ENCODE results near the gene FAF1. TPM values are rescaled to one million over a fixed set of nuclear protein-coding genes. Genes with fewer than 3 reads are reported as not detected.

The FAF1 gene
- total RNA-seq, 4 donors from 2014 or later = 60.4 to 89.0 (median 67.8) TPM

DNA sequence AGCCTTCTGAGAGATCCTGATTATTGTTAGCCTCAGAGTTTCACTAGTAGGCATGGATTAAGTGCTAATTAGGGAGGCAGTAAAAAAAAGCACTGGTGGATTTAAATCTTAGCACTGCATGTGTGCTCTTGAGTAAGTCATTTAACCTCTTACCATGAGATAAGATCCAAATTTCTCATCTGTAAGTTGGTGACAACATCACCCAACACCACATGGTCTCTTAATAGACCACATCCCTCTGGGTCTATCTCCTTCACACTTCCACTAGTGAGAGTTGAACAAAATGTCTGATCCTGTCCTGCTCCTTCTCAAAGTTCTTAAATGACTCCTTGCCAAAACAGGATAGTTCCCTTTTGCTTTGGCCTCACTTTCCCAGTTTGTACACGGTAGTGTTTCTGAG lies 507.4 kb downstream of the FAF1 start:
- WGBS, 2 donors (ENCODE audit: low coverage in 1 of 2) = 80 to 90% methylated on average over 1 of the region's 1 CpG
- no peak overlapping the region for H3K27ac ChIP-seq
- no peak for TF ChIP-seq POLR2A (IDR thresholded peaks at IDR 0.05)
- H3K36me3 ChIP-seq = peaks cover 0 to 21% of the 10 kb centered on the region in 2 donors
- H3K9me3 ChIP-seq = no peaks in the 10 kb centered on the region
- no peak overlapping the region for H3K4me3 ChIP-seq
- no peak for ATAC-seq
- H3K27me3 ChIP-seq = no peaks in the 10 kb centered on the region
- no peaks in the 10 kb centered on the region for H3K4me1 ChIP-seq

DNA sequence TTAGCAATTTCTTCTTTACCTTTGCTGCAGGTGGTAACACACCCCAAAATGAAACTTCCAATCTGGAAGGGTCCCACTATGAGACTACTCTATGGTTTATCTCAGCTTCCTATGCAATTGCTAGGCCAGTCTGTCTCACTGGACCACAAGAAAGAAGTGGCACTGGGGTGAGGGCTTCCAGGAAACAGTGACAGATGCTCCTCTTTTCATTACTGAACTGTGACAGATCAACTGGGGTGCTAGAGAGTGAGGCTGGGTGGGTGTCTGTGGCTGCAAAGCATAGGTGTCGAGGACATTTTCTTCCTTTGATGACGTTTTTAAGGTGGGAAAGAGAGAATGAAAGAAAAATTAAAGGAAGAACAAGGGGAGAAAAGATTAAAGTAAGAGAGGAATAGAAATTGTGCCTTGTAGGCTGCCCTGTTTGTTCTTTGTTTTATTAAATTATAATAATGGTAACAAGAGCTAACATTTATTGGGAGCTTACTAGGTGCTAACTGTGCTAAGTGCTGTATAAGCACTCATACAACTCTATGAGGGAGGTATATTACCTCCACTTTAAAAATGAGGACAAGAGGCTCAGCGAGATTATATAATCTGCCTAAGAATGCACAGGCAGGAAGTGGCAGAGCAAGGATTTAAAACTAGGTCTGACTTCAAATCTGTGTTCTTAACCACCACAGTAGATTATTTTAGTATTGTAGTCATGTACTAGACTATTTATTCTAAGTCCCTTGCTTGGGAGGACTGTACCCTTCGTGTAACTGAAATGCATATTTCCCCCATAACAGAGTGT lies 509.0 kb downstream of the FAF1 start:
- Histone ChIP-seq H3K9me3 (no peaks in the 10 kb centered on the region), H3K4me3 (no peak overlapping the region), H3K4me1 (no peaks in the 10 kb centered on the region), H3K36me3 (peaks cover 0 to 21% of the 10 kb centered on the region in 2 donors), H3K27me3 (no peaks in the 10 kb centered on the region), H3K27ac (no peak overlapping the region)
- no peak for ATAC-seq
- WGBS, 2 donors (ENCODE audit: low coverage in 1 of 2) = 83 to 94% methylated on average over 4 of the region's 4 CpGs
- TF ChIP-seq POLR2AphosphoS5 (IDR thresholded peaks at IDR 0.05) (no peak), EP300 (IDR thresholded peaks at IDR 0.05) (no peak), POLR2A (IDR thresholded peaks at IDR 0.05) (no peak)
- TF ChIP-seq, protein P1, sequence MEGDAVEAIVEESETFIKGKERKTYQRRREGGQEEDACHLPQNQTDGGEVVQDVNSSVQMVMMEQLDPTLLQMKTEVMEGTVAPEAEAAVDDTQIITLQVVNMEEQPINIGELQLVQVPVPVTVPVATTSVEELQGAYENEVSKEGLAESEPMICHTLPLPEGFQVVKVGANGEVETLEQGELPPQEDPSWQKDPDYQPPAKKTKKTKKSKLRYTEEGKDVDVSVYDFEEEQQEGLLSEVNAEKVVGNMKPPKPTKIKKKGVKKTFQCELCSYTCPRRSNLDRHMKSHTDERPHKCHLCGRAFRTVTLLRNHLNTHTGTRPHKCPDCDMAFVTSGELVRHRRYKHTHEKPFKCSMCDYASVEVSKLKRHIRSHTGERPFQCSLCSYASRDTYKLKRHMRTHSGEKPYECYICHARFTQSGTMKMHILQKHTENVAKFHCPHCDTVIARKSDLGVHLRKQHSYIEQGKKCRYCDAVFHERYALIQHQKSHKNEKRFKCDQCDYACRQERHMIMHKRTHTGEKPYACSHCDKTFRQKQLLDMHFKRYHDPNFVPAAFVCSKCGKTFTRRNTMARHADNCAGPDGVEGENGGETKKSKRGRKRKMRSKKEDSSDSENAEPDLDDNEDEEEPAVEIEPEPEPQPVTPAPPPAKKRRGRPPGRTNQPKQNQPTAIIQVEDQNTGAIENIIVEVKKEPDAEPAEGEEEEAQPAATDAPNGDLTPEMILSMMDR (IDR thresholded peaks at IDR 0.05) = no peak

DNA sequence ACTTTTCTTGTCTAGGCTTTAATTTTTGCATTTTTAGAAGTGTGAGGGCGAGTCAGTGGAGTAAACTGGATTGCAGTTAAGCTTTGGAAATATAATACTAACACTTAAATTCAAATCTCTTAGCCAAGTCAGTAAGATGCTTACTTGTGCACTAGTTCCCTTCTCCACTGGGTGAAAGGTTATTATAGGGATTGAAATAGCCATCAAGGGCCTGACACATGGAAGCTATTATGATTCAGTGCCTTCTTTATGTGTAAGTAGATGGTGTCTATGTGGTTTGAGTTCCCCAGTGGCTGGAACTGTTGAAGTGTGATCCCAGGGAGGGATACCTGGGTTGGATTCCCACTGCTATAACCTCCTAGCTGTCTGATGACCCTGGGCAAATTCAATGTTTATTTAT lies 512.1 kb downstream of the FAF1 start:
- Histone ChIP-seq H3K9me3 (no peaks in the 10 kb centered on the region), H3K4me3 (no peak overlapping the region), H3K27ac (no peak overlapping the region), H3K27me3 (no peaks in the 10 kb centered on the region), H3K36me3 (peaks cover 0 to 19% of the 10 kb centered on the region in 2 donors), H3K4me1 (no peaks in the 10 kb centered on the region)
- TF ChIP-seq, protein P1 (IDR thresholded peaks at IDR 0.05) = no peak
- no peak for TF ChIP-seq EP300 (IDR thresholded peaks at IDR 0.05)
- no peak for TF ChIP-seq POLR2A (IDR thresholded peaks at IDR 0.05)
- no peak for TF ChIP-seq POLR2AphosphoS5 (IDR thresholded peaks at IDR 0.05)
- no peak for ATAC-seq
- WGBS, 2 donors (ENCODE audit: low coverage in 1 of 2) = 100% methylated on average over 1 of the region's 1 CpG

- no peak for ATAC-seq
- Histone ChIP-seq H3K4me3 (no peak overlapping the region), H3K27me3 (no peaks in the 10 kb centered on the region), H3K4me1 (no peaks in the 10 kb centered on the region), H3K9me3 (no peaks in the 10 kb centered on the region), H3K36me3 (peaks cover 0 to 58% of the 10 kb centered on the region in 2 donors), H3K27ac (no peak overlapping the region)
- 80 to 86% methylated on average over 6 of the region's 6 CpGs for WGBS, 2 donors (ENCODE audit: low coverage in 1 of 2)
- TF ChIP-seq, protein P1 (IDR thresholded peaks at IDR 0.05) = no peak
- TF ChIP-seq POLR2AphosphoS5 (IDR thresholded peaks at IDR 0.05) (no peak), EP300 (IDR thresholded peaks at IDR 0.05) (no peak), POLR2A (IDR thresholded peaks at IDR 0.05) (no peak)
These were observed 518.9 kb downstream of the FAF1 start for GRCh38 chr1:50441183-50441582.

GRCh38 chr1:50438945-50439344 lies 521.1 kb downstream of the FAF1 start:
- Histone ChIP-seq H3K27me3 (no peaks in the 10 kb centered on the region), H3K27ac (no peak overlapping the region), H3K36me3 (peaks cover 0 to 58% of the 10 kb centered on the region in 2 donors), H3K4me3 (no peak overlapping the region), H3K4me1 (no peaks in the 10 kb centered on the region), H3K9me3 (no peaks in the 10 kb centered on the region)
- TF ChIP-seq EP300 (IDR thresholded peaks at IDR 0.05) (no peak), POLR2AphosphoS5 (IDR thresholded peaks at IDR 0.05) (no peak), POLR2A (IDR thresholded peaks at IDR 0.05) (no peak)
- TF ChIP-seq, protein P1 (IDR thresholded peaks at IDR 0.05) = no peak
- ATAC-seq = no peak
